Stimulated activated CD4-positive, alpha-beta T cell treated with anti-CD3 and anti-CD28 coated beads, Interleukin-1b, Interleukin-23, amount 100 ng/mL, for 1 hour (primary cell): ENCODE results near the gene PRDM16.

ENCODE experiments used
- DNase-seq, 2 donors: peaks; one replicate each; pipeline ENCODE4 v3.0.0-alpha.2; 2020; ENCODE audit warnings: low read depth in 2 of 2

PRDM16 gene

GRCh38 chr1:3032371-3033039 lies 36.5 kb upstream of the PRDM16 start:
- DNase-seq, result no peak

- DNase-seq, result no peak
Observed at GRCh38 chr1:3033040-3033789, 35.8 kb upstream of the PRDM16 start.

DNA sequence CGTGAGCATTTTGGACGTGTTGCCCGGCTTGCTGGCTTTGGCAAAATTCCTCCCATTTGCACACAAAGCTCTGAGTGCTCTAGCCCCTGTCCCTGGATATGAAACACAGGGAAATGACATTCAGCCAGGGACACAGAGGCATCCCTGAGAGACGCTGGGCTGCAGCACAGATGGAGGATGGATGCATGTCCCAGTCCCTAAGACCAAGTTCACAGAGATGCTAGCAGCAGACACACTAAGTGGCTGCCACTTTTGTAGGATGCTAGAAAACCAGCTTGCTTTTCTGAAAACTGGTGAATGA lies 35.3 kb upstream of the PRDM16 start:
- no peak for DNase-seq

- no peak for DNase-seq
Observed at GRCh38 chr1:3034162-3034561, 34.8 kb upstream of the PRDM16 start.

DNA sequence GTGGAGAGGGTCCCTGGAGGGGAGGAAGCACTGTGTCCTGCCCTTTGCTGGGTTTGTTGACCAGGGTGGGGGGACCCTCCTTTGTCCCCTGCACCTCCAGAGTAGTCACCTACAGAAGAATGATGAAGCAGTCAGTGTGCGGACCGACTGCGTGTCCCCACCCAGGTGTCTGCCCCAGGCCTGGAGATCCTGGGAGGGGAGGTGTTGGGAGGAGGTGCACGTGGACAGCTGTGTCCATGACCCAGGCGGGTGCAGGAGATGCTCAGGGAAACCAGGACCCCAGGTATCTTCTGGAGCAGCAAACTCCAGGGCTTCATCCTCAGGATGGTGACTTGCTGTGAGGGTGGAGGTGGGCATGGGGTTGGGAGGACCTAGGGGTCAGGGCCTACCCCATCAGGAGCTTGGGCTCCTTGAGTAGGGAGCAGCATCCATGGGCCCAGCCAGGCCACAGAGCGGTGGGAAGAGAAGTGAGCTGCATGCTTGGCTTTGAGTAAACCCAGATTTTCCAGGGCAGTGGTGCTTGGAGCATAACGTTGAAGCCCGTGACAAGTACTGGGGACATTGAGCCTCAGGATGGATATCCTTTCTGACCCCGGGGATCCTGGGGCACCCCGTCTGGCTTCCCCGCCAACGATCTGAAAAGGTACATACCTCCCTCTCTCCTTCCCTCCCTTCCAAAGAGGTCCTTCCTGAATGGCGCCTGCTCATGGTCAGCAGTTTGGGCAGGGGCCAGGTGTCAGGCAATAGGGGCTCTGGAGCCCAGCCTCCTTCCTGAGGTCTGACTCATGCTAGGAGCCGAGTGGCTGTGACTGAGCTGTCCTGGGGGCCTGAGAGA lies 34.1 kb upstream of the PRDM16 start:
- DNase-seq, result no peak

GRCh38 chr1:3035563-3036446 lies 33.2 kb upstream of the PRDM16 start:
- DNase-seq, result no peak

DNA sequence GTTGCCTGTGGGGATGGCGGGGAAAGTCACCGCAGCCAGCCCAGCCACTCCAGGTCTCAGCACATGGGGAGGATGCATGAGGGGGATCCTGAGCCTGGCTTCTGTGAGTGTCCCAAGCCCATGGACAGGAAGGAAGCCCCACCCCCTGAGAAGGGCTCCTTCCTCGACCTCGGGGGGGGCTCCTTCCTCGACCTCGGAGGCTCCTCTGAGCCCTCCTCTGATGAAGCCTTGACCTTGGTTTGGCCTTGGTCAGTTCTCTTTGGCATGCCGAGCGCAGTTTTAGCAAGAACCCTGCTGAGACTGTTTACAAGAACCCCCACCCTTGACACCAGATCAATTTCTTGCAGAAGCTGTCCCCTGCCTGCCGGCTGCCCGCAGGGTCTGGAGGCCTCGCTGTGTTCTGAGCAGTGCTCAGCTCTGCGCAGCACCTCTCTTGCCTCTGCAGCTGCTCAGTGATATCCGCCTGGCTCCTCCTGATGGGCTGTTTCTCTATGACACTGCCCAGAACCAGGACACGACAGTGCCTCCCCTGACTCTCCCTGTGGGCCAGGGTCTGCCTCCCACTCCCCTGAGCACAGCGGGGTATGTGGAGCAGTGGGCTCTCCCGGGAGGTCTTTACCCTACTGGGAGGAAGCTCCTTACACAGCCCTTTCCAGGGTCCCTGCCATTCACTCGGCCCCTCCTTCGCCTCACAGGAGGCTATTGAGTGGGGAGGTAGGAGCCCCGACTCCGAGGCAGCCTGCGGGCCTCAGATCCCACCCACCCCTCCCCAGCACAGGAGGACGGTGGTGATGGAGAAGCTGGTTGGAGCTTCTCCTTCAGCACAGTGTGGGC lies 32.3 kb upstream of the PRDM16 start:
- no peak for DNase-seq

GRCh38 chr1:3037281-3038040 lies 31.5 kb upstream of the PRDM16 start:
- no peak for DNase-seq

DNA sequence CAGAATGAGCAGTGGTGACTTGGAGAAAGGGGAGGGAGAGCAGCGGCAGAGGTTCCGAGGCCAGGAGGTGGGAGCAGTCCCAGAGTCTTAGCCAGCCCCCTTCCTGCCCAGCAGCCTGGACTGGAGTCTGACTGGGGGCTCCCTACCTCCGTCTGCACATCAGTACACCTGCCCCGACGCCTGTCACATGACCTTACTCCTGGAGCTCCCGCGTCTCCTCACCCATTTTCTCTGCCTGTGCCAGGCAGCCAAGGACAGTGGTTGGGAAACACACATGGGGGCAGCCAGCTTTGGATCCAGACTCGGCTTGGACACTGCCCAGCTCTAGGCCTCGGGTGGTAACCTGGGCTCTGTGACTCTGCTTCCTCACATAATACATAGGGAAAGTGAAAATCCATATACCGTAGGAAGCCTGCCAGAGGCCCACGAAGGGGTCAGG lies 30.9 kb upstream of the PRDM16 start:
- no peak for DNase-seq

DNA sequence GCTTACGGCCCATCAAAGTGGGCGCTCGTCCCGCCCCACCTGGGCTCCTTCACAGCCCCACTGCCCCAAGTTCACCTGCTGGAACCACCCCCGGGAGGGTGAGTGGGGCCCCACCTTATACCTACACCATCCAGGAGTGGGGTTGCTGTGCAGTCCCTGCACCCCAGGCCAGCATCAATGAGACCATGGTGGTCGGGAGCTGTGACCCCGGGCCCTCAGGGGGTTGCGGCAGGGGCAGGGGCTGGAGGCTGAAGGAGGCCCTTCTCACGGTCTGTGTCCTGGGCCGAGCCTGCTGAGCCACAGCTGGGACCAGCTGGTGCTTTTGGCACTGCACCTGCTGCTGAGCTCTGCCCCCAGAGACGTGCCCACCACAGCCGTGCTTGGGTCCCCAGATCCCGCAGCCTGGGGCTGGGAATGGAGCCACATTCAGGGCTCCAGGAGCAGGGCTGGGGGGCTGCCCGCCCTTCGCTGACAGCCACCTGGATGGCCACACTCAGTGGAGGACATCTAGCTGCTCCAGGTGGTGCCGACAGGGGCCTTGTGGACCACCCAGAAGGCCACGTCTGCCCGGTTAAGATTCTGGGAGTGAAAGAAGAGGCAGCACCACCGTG lies 30.3 kb upstream of the PRDM16 start:
- DNase-seq, result no peak

- no peak for DNase-seq
Observed at GRCh38 chr1:3040004-3040403, 29.0 kb upstream of the PRDM16 start.

- DNase-seq, result no peak
Observed at GRCh38 chr1:3042481-3042880, 26.5 kb upstream of the PRDM16 start.

- no peak for DNase-seq
Observed at GRCh38 chr1:3049164-3049563, 19.8 kb upstream of the PRDM16 start.

GRCh38 chr1:3049905-3050304 lies 19.1 kb upstream of the PRDM16 start:
- DNase-seq, result no peak

DNA sequence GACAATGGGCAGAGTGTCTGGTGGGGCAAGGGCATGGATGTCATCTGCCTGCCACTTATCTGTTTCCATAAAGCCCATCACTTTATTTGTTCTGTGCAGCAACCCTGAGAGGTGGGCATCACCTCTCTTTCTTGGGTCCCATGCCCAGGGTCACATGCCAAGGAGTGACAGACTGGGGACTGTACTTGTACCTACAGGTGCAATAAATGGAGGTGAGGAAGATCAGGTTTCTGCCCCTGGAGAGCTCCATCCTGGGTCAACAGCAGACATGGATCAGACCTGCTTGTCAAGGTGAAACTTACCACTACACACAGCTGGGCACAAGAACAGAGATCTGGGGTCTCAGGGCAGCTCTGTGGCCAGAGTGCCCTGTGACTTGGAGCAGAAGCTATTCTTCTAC lies 18.4 kb upstream of the PRDM16 start:
- no peak for DNase-seq

GRCh38 chr1:3051270-3052268 lies 17.4 kb upstream of the PRDM16 start:
- DNase-seq, result no peak

GRCh38 chr1:3052501-3052900 lies 16.5 kb upstream of the PRDM16 start:
- no peak for DNase-seq

DNA sequence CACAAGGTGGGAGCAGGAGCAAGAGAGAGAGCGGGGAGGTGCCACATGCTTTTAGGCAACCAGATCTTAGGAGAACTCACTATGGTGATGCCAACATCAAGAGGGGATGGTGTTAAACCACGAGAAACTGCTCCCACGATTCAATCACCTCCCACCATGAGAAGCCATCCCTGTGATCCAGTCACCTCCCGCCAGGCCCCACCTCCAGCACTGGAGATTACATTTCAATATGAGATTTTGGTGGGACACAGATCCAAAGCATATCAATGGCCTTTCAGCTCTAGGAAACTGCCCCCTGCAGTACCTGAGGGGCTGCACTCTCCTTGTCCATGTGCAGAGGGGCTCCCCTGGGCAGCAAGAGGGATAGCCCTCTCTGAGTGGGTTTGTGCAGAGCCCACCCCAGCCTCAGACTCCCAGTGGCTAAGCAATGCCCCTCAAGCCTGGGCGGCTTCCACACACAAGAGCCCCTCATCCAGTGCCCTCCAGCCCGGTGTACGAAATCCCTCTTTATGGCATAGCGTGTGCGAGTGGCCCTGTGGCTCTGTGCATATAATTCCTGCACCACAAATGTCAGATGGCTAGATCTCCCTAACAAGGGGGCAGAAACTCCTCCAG lies 15.5 kb upstream of the PRDM16 start:
- DNase-seq, result no peak
